ENCODE measurements around the gene GPR32.
"Not testable (repeated sequence)": the region's sequence is repeated elsewhere in the genome, so short reads cannot be mapped to it uniquely, and the experiment has no call there.

The GPR32 gene, protein sequence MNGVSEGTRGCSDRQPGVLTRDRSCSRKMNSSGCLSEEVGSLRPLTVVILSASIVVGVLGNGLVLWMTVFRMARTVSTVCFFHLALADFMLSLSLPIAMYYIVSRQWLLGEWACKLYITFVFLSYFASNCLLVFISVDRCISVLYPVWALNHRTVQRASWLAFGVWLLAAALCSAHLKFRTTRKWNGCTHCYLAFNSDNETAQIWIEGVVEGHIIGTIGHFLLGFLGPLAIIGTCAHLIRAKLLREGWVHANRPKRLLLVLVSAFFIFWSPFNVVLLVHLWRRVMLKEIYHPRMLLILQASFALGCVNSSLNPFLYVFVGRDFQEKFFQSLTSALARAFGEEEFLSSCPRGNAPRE

DNA sequence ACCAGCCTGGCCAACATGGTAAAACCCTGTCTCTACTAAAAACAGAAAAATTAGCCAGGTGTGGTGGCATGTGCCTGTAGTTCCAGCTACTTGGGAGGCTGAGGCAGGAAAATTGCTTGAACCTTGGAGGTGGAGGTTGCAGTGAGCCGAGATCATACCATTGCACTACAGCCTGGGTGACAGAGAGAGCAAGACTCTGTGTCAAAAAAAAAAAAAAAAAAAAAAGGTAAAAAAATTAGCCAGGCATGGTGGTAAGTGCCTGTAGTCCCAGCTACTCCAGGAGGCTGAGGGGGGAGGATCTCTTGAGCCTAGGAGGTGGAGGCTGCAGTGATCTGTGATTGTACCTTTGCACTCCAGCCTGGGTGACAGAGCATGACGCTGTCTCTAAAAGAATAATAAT lies at the start of gene GPR32:
Gene GPR32, plus strand, starts transcription at position 301 of the 400 bp plus-strand sequence. CDS start 137 bp downstream, outside the sequence.
- not testable (repeated sequence) for DNase-seq

DNA sequence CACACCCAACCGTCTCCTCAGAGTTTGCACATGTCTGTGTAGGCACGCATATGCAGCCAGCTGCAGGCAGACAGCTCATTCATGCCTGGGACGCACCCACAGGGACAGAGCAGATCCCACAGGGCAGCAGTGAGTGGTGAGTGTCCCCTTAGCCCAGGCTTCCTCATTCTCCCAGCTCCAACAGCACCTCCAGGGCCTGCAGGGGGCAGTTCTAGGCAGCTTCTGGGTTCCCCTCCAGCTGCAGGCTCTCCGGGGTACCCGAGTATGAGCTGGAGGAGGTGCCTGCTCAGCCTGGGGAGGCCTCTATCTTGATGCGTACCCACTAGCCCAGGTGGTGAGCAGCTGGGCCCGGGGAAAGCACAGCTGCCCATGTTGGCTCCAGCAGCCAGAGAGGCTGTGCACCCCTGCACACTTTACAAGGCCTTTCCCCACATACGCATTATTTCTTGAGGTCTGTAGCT lies 49.3 kb upstream of the GPR32 start:
- no peak for DNase-seq

GRCh38 chr19:50721441-50722137 lies 48.7 kb upstream of the GPR32 start:
- DNase-seq: no peak

DNA sequence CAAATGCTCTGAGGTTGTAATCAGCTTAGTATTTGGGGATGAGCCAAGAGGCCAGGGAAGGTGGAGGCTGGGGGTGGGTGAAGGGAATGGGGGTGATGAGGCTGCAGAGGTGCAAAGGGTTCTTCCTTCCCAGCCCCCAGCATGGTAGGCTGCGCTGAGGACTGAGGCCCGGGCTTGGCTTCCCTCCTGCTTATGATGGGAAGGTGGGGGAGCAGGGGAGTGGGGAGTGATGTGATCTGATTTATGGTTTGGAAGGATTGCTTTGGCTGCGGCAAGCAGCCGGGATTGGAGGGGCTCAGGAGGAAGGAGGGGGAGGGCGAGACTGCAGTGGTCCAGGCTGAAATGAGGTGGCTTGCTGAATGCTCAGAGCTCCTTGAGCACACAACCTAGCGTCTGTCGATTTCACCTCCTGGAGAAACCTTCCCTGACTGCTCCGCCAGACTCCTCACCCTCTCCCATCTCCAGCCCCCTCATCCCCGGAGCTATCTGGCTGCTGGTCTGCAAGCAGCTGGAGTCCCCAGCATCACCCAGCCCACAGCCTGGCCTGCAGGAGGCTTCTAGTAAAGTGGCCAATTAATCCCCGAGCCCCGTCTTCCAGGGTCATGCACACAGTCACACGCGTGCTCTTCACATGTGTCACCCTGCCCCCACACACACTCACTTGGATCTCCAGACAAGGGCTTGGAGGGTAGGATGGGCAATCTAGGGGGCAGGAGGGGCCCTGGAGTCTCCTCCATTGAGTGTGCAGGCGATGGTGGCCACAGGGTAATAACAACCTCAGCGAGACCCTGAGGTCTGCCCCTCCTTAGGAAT lies 47.9 kb upstream of the GPR32 start:
- DNase-seq: no peak

- peak; percentile 13 for DNase-seq
Measured at GRCh38 chr19:50723069-50723468, 47.2 kb upstream of the GPR32 start, which contains the start of gene CLEC11A. Gene CLEC11A (plus strand): TSS chr19:50723364. CDS start chr19:50723526, 162 bp downstream.

DNA sequence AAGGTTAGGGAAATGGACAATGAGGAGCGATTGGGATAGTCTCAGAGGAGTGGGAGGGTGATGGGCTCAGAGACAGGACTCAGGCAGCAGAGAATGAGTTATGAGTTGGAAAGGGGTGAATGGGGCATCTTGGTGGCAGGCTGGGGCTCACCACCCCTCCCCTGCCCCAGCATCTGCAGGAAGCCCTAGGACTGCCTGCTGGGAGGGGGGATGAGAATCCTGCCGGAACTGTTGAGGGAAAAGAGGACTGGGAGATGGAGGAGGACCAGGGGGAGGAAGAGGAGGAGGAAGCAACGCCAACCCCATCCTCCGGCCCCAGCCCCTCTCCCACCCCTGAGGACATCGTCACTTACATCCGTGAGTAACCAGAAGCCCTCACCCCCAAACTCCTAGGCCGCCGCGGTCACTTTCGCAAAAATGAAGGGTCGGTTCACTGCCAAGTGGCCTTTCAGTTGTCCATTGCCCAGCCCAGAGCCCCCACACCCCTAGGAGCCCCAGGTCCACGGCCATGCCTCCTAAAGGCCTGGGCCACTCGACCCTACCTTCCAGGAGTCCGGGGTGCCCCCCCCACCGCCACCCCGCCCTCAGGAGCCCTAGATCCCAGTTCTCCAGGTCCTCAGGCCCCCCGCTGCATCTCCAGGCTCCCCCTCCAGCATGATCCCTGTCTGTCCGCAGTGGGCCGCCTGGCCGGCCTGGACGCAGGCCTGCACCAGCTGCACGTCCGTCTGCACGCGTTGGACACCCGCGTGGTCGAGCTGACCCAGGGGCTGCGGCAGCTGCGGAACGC lies 46.3 kb upstream of the GPR32 start:
- no peak for DNase-seq

GRCh38 chr19:50724522-50725217 lies 45.6 kb upstream of the GPR32 start:
- DNase-seq: peak; percentile 61

- DNase-seq: no peak
Measured at GRCh38 chr19:50725218-50725910, 44.9 kb upstream of the GPR32 start.

DNA sequence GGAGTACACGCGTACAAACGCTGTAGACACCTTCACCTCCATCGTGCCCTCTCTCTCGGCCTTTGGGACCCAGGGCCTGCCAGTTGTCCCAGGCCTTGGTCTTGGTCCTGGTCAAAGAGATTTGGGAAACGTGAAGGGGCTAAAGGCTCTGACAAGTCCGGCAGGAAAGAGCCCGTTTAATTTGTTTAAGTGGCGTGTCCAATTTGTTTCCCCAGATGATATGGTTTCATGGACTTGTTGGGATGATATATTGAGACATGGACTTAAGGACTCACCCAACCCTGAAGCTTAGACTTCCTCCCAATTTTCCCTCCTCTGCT lies 44.4 kb upstream of the GPR32 start:
- no peak for DNase-seq

GRCh38 chr19:50728084-50728737 lies 42.1 kb upstream of the GPR32 start:
- DNase-seq: peak; percentile 77

GRCh38 chr19:50729894-50730293 lies 40.4 kb upstream of the GPR32 start:
- no peak for DNase-seq

GRCh38 chr19:50735869-50736268 lies 34.4 kb upstream of the GPR32 start:
- DNase-seq: no peak

GRCh38 chr19:50736338-50736737 lies 33.9 kb upstream of the GPR32 start:
- no peak for DNase-seq

- no peak for DNase-seq
Measured at GRCh38 chr19:50739132-50739913, 30.9 kb upstream of the GPR32 start.

- peak; percentile 13 for DNase-seq
Measured at GRCh38 chr19:50739914-50740426, 30.3 kb upstream of the GPR32 start.

DNA sequence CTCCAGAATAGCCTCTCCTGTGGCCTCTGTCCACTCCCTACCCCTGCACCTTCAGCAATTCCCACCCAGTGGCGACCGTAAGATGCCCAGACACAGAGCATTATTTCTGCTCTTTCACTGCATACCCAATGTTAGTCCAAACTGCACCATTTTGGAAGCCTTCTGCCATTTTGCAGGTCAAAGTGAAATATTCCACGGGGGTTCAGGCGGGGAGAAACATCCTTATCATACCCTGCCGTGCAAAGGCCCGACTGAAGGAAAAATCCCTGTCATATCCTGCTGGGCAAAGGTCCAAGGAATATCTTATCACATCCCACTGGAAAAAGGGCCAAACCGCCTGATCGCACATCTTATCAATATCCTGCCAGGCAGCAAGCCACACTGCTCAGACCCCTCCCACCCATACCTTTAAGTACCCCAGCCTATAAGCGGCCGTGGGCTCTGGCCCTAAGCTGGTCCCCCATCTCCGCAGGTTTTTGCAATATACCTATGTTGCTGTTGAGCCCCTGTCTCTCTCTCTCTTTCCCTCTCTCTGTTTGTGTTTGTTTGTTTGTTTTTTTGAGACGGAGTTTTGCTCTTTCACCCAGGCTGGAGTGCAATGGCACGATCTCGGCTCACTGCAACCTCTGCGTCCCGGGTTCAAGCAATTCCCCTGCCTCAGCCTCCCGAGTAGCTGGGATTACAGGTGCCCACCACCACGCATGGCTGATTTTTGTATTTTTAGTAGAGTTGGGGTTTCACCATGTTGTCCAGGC lies 28.9 kb upstream of the GPR32 start:
- no peak for DNase-seq

GRCh38 chr19:50743537-50743936 lies 26.7 kb upstream of the GPR32 start:
- DNase-seq: no peak

GRCh38 chr19:50745221-50745620 lies 25.0 kb upstream of the GPR32 start:
- DNase-seq: no peak

GRCh38 chr19:50747141-50747540 lies 23.1 kb upstream of the GPR32 start:
- DNase-seq: not testable (repeated sequence)

Data from SIG-M5 (cell line).